Measurements from ENCODE around the gene C1orf210.

DNA sequence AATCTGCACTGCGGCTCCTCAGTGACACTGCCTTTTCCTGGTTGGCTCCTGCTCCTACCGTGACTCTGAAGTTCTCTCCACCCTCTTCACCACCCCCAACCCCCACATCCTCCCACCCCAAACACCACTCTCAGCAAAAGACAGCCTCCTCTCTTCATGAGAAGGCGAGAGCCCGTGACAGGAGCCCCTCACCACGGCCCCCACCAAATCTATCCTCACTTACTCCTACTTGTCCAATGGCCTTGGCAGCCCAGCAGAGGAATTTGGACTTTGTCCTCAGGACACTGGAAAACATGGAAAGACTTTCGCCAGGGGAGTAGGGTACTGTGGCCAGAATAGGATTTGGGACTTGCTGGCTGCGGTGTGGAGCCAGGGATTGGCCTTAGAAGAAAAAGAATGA, 8.7 kb downstream of the C1orf210 start:
- no peak for TF ChIP-seq POLR2A (IDR thresholded peaks at IDR 0.05)
- TF ChIP-seq, protein P1, sequence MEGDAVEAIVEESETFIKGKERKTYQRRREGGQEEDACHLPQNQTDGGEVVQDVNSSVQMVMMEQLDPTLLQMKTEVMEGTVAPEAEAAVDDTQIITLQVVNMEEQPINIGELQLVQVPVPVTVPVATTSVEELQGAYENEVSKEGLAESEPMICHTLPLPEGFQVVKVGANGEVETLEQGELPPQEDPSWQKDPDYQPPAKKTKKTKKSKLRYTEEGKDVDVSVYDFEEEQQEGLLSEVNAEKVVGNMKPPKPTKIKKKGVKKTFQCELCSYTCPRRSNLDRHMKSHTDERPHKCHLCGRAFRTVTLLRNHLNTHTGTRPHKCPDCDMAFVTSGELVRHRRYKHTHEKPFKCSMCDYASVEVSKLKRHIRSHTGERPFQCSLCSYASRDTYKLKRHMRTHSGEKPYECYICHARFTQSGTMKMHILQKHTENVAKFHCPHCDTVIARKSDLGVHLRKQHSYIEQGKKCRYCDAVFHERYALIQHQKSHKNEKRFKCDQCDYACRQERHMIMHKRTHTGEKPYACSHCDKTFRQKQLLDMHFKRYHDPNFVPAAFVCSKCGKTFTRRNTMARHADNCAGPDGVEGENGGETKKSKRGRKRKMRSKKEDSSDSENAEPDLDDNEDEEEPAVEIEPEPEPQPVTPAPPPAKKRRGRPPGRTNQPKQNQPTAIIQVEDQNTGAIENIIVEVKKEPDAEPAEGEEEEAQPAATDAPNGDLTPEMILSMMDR (IDR thresholded peaks at IDR 0.05), result no peak
- no peak for TF ChIP-seq POLR2AphosphoS5 (IDR thresholded peaks at IDR 0.05; ENCODE audit: insufficient read depth in 1 of 2, low read depth in 1 of 2)
